IPS-15b (cell line): Measurements from ENCODE around the gene TMEM234.
A peak's percentile ranks its signal among the peaks of the same experiment; 100 is the strongest.

Experiments used
- H3K27me3 ChIP-seq: one replicate; pipeline ENCODE4 v1.6.1; 2013; ENCODE audit warnings: low read length; ENCODE audit not compliant: control insufficient read depth, insufficient read depth
- H3K36me3 ChIP-seq: one replicate; pipeline ENCODE4 v1.6.1; 2013; ENCODE audit warnings: low read length; ENCODE audit not compliant: control insufficient read depth, insufficient read depth
- H3K4me1 ChIP-seq: one replicate; pipeline ENCODE4 v1.6.1; 2013; ENCODE audit warnings: mild to moderate bottlenecking, low read length; ENCODE audit not compliant: control insufficient read depth, insufficient read depth
- H3K4me3 ChIP-seq: one replicate; pipeline ENCODE4 v1.5.1; 2013; ENCODE audit warnings: low read depth, low read length
- H3K9ac ChIP-seq: one replicate; pipeline ENCODE4 v1.6.1; 2013; ENCODE audit warnings: low read depth, mild to moderate bottlenecking, low read length
- H3K9me3 ChIP-seq: one replicate; pipeline ENCODE4 v1.6.1; 2013; ENCODE audit warnings: mild to moderate bottlenecking, low read length; ENCODE audit not compliant: control insufficient read depth, insufficient read depth

The TMEM234 gene

DNA sequence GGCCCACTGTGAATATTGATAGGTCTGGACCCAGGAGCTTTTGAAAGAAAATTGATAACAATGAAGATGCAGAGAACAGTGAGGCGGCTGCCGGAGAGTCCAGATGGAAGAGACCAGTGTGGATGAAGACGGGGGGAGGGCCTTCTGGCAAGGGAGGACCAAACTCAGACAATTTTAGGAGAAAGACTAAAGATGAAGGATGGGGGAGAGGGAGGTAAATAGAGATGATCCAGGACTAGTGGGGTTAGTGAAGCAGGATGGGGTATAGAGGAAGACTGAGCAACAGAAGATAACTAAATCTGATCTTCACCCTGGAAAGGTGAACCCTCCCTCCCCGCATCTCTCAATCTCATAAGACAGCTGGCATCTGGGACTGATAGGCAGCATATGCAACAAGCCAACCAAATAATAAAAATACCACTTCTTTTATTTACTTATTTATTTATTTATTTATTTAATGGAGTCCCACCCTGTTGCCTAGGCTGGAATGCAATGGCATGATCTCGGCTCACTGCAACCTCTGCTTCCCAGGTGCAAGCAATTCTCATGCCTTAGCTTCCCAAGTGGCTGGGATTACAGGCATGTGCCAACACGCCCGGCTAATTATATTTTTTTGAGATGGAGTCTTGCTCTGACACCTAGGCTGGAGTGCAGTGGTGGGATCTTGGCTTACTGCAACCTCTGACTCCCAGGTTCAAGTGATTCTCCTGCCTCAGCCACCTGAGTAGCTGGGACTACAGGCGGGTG is 10.6 kb upstream of the TMEM234 start:
- Histone ChIP-seq H3K36me3 (peaks cover 35% of the 10 kb centered on the region), H3K4me1 (no peaks in the 10 kb centered on the region), H3K27me3 (no peaks in the 10 kb centered on the region), H3K4me3 (no peak overlapping the region), H3K9ac (no peak overlapping the region), H3K9me3 (no peaks in the 10 kb centered on the region)

DNA sequence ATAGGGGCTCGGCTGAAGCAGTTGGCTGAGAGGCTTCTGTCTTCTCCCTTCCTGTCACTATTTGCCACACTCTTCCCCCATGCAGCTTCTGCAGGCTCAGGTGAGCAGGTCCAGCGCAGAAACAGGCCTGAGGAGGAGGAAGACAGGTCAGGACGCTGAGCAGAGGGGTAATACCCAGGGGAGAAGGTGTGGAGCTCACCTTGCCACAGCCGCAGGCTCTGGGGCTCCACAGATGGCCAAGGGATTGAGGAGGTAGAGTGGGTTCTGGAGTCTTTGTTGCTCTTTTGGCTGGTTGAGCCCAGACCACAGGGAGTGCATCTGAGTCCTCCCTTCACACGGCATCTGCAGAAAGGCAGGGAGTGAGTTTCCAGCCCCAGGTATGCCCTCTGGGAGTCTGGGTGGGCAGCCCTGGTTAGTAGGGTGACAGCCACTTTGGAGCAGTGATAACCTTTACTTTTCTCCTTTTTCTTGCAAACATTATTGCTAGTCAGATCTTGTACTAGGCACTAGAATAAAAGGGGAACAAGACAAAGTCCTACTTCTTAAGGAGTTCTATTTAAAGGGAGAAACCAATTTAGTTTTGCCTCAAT is 9.8 kb upstream of the TMEM234 start:
- H3K9me3 ChIP-seq: no peaks in the 10 kb centered on the region
- H3K4me3 ChIP-seq: no peak overlapping the region
- H3K4me1 ChIP-seq: no peaks in the 10 kb centered on the region
- peaks cover 40% of the 10 kb centered on the region for H3K36me3 ChIP-seq
- H3K9ac ChIP-seq: no peak overlapping the region
- H3K27me3 ChIP-seq: no peaks in the 10 kb centered on the region

DNA sequence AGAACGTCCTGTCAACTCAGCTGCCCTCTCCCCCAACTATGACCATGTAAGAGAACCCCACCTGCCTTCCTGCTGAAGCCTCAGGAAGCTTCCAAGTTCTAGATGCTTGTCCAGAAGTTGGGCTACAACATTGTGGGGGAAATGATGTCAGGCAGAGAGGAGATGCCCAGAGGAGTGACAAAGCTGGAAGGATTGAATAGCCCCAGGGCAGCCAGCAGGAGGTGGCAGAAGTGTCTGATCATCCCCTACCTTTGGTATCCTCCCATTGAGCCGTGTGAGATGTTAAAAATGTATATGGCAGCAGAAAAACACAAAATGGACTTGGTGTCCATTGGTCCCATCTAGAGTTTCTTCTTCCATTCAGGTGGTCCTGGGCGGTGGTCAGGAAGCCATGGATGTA is 6.6 kb upstream of the TMEM234 start:
- peaks cover 52% of the 10 kb centered on the region for H3K36me3 ChIP-seq
- H3K4me1 ChIP-seq: no peaks in the 10 kb centered on the region
- H3K9ac ChIP-seq: no peak overlapping the region
- H3K27me3 ChIP-seq: no peaks in the 10 kb centered on the region
- no peak overlapping the region for H3K4me3 ChIP-seq
- H3K9me3 ChIP-seq: no peaks in the 10 kb centered on the region

DNA sequence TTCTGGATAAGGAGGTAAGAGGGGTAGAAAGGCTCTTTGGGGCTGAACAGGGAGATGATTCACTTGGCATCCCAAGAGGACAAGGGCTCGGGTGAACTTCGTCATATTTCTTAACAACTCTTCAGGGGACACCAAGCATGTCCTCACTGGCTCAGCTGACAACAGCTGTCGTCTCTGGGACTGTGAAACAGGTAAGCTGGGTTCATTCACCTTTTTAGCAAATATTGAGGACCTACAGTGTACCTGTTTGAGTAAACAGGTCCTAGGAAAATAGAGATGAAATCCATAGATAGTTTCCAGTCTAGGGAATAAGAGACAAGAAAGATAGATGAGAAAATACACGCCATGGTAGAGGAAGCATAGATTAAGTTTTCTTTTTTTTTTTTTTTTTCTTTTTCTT is 2.1 kb upstream of the TMEM234 start:
- Histone ChIP-seq H3K27me3 (no peaks in the 10 kb centered on the region), H3K36me3 (peaks cover 38% of the 10 kb centered on the region), H3K9ac (no peak overlapping the region), H3K4me3 (no peak overlapping the region), H3K4me1 (no peaks in the 10 kb centered on the region), H3K9me3 (no peaks in the 10 kb centered on the region)

DNA sequence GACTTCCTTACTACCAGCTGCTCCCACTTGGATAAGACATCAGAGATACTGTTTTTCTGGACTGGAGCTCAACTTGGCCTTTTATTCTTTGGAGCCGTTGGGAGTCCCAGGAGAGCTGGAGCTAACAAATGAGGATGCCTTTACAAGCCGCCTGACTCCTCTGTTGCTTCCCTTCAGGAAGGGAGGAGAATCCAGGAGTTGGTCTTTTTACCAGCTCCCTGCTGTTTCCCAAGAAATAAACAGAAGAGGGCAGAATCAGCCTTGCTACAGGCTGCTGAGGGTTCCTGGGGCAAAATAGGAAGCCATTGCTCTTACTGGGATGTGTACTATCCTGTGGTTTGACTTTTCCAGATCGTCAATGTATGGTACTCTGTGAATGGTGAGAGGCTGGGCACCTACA is 1.5 kb upstream of the TMEM234 start:
- H3K4me1 ChIP-seq: no peaks in the 10 kb centered on the region
- no peak overlapping the region for H3K9ac ChIP-seq
- H3K36me3 ChIP-seq: peaks cover 34% of the 10 kb centered on the region
- H3K4me3 ChIP-seq: no peak overlapping the region
- H3K9me3 ChIP-seq: no peaks in the 10 kb centered on the region
- no peaks in the 10 kb centered on the region for H3K27me3 ChIP-seq

DNA sequence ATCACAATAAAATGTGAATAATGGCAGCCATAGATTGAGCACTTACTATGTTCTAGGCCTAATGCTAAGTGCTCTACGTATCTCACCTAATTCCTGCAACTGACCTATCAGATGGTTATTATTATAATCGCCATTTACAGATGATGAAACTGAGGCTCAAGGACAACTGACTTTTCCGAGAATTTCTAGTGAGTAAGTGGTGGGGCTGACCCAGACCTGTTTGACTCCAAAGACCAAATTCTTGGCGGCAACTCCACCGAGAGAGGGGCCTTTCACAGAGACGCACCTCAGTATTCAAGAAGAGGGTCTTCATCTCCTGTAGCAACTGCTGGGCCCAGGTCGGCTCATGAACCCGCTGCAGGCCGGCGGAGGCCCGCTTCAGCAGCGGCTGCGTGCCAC is 573 bp downstream of the TMEM234 start:
- Histone ChIP-seq H3K36me3 (peaks cover 23% of the 10 kb centered on the region), H3K27me3 (no peaks in the 10 kb centered on the region), H3K4me3 (peak overlapping the region; percentile 96), H3K9ac (peak overlapping the region; percentile 74), H3K9me3 (no peaks in the 10 kb centered on the region), H3K4me1 (no peaks in the 10 kb centered on the region)

DNA sequence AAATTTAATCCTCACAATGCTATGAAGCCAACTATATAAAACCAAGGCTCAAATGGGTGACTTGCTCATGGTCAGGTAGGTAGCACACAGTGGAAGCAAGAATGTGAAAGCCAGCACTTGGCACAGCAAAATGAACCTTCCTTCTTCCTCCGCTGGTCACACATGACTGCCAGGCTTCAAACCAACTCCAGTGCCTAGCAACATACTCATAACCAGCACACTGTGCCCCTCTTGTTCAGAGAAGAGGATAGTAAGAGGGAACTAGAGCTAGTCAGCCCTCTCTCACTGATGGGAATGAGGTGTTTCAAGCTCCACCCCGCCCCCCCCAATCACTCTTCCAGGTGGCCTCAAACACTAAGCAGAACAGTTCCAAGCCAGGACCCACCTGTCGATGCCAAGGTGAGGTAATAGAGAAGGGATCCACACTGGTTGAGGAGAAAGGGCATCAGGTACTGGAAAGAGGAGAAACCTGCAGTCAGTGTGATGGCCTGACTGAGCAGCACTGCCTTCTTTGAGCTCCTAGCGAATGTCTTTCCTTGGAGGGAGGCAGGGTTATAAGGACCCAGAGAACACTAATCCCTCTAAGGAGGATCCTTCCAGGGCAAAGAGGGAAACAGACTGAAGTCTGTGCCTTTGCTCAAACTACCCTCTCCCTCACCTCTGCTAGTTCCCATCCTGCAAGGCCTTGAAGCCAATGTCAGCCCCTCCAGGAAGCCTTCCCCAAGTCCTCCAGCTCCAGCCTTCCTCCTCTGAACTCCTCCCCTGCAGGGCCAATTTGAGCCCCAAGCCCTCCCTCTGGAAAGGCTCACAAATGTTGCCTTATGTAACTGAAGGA is 1.2 kb downstream of the TMEM234 start:
- Histone ChIP-seq H3K9me3 (no peaks in the 10 kb centered on the region), H3K36me3 (peaks cover 22% of the 10 kb centered on the region), H3K4me1 (no peaks in the 10 kb centered on the region), H3K27me3 (no peaks in the 10 kb centered on the region), H3K4me3 (peak overlapping the region; percentile 96), H3K9ac (no peak overlapping the region)

DNA sequence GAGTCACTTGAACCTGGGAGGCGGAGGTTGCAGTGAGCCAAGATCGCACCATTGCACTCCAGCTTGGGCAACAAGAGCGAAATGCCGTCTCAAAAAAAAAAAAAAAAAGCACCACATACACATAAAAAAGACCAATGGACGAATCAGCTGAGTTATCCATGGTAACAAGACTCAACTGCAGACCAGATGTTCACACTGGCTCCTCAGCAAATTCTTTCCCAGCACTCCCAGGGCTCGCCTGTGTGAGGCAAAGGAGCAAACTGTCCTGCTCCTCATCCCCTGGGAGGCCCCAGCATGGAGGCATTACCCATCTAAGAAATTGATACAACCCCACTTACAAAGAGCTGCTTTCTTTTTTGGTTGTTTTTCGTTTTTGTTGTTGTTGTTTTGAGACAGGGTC is 3.1 kb downstream of the TMEM234 start:
- H3K27me3 ChIP-seq: no peaks in the 10 kb centered on the region
- H3K4me3 ChIP-seq: no peak overlapping the region
- no peaks in the 10 kb centered on the region for H3K9me3 ChIP-seq
- no peak overlapping the region for H3K9ac ChIP-seq
- H3K36me3 ChIP-seq: peaks cover 17% of the 10 kb centered on the region
- no peaks in the 10 kb centered on the region for H3K4me1 ChIP-seq

DNA sequence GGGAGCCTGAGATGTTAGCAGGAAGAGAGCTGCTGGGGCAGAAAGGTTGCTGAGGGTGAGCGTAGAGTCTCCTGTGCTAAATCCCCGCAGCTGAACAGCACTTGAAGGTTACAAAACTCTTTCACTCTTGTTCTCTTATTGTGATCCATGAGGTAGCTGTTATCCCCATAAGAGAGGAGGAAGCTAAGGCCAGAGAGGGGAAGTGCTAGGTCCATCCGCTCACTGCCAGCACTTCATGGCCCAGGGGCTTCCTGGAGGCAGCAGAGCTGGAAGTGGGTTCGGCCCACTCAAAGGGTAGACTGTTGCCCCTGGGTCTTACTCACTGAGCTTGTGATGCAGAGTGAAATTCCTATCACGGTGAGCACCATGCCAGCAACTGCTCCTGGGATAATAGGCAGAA is 5.6 kb downstream of the TMEM234 start:
- Histone ChIP-seq H3K36me3 (peaks cover 17% of the 10 kb centered on the region), H3K4me1 (no peaks in the 10 kb centered on the region), H3K4me3 (no peak overlapping the region), H3K9ac (no peak overlapping the region), H3K9me3 (no peaks in the 10 kb centered on the region), H3K27me3 (no peaks in the 10 kb centered on the region)

DNA sequence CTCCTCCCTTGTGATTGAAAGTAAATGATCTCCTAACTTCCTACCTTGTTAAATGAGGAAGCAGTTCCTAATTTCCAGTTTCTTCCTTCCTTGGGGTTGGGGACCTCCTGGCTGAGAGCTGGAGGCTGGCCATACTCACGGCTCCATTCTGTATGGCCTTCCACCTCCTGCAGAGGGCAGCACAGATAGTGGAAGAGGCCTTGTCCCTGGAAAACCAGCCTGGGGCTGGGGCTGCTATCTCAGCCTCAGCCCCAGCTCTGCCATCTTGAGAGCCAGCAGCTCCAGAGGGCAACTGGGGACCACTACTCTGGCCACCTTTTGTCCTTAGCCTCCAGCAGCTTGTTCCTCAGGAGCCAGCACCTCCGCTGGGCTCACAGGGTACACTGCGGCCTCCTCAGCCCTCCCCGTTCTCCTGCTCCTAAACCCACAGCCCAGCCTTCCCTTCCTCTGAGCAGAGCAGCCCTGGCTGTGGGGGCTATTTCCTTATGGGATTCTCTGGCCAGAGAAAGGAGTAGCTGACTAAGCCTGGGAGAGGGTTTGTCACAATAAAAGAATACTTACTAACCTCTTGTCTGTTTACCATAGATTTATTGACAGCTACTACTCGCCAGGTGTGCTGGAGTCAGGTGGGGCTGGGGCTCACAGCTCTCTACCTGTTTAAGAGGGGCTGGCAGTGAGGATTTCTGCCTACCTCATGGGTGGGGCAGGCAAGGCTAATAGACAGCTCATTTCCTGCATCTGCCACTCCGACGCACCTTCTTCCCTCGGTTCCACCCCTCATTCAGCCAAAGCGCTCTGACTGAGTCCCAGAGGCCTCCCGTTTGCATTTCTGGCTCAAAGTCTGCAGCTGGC is 6.3 kb downstream of the TMEM234 start:
- peaks cover 17% of the 10 kb centered on the region for H3K36me3 ChIP-seq
- no peaks in the 10 kb centered on the region for H3K9me3 ChIP-seq
- H3K4me1 ChIP-seq: no peaks in the 10 kb centered on the region

DNA sequence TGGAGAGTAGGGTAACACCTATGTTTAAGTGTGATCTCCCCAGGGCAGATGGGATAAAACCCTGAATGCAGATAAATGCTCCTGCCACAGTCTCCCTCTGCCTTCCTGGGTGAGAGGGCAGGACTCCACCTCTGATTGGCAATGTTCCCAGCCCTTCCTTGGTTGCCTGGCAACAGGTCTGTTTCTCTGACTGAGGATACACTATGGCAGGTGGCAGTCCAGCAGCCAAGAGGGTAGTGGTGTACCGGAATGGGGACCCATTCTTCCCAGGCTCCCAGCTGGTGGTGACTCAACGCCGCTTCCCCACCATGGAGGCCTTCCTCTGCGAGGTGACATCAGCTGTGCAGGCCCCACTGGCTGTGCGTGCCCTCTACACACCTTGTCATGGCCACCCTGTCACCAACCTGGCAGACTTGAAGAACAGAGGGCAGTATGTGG is 13.2 kb downstream of the TMEM234 start, which contains the start of gene DCDC2B:
Gene DCDC2B, plus strand, starts transcription at position 199 of the 438 bp plus-strand sequence. Its CDS starts 5 bp downstream, at position 204.
- Histone ChIP-seq H3K36me3 (peaks cover 2% of the 10 kb centered on the region), H3K4me3 (no peak within 1 kb of the TSS), H3K9me3 (no peaks in the 10 kb centered on the region), H3K9ac (no peak within 1 kb of the TSS), H3K4me1 (peaks cover 6% of the 10 kb centered on the region), H3K27me3 (peaks cover 11% of the 10 kb centered on the region)

More for the DNA sequence above, 6.3 kb downstream of the TMEM234 start:
- Histone ChIP-seq H3K27me3 (no peaks in the 10 kb centered on the region), H3K9ac (no peak overlapping the region), H3K4me3 (no peak overlapping the region)
